Gastrocnemius medialis (tissue), 4 donors: ENCODE data around the gene TCF4.

Experiments
- POLR2A ChIP-seq, 2 donors: fragments of 450-650 bp; IDR thresholded peaks; one replicate each; pipeline ENCODE4 v1.6.1; 2017; ENCODE audit warnings: antibody characterized with exemption in 2 of 2, mild to moderate bottlenecking in 2 of 2, moderate library complexity in 2 of 2
- TF ChIP-seq, protein P1 (sequence below), 5 experiments: fragments of 450-650 bp in 3 of 5; fragments of 200-600 bp in 2 of 5; sonication (generic) in 2 of 5; IDR thresholded peaks in 4 of 5; conservative IDR thresholded peaks in 1 of 5; 1 replicate in 4 of 5; 2 replicates in 1 of 5; pipeline ENCODE4 v1.5.1; 2016 to 2019; ENCODE audit warnings: antibody characterized with exemption in 5 of 5, mild to moderate bottlenecking in 3 of 5, moderate library complexity in 3 of 5

GRCh38 chr18:55232506-55232905 is 355.5 kb downstream of the TCF4 start:
- TF ChIP-seq, protein P1, sequence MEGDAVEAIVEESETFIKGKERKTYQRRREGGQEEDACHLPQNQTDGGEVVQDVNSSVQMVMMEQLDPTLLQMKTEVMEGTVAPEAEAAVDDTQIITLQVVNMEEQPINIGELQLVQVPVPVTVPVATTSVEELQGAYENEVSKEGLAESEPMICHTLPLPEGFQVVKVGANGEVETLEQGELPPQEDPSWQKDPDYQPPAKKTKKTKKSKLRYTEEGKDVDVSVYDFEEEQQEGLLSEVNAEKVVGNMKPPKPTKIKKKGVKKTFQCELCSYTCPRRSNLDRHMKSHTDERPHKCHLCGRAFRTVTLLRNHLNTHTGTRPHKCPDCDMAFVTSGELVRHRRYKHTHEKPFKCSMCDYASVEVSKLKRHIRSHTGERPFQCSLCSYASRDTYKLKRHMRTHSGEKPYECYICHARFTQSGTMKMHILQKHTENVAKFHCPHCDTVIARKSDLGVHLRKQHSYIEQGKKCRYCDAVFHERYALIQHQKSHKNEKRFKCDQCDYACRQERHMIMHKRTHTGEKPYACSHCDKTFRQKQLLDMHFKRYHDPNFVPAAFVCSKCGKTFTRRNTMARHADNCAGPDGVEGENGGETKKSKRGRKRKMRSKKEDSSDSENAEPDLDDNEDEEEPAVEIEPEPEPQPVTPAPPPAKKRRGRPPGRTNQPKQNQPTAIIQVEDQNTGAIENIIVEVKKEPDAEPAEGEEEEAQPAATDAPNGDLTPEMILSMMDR (IDR thresholded peaks at IDR 0.05 in 4 of 5, conservative IDR thresholded peaks at IDR 0.05 in 1 of 5), result no peak
- no peak for TF ChIP-seq POLR2A (IDR thresholded peaks at IDR 0.05)
